ENCODE measurements around the gene RBM15.
A peak's percentile ranks its signal among the peaks of the same experiment; 100 is the strongest.

Gene RBM15

GRCh38 chr1:110360431-110360830, 21.3 kb downstream of the RBM15 start:
- DNase-seq = no peak

DNA sequence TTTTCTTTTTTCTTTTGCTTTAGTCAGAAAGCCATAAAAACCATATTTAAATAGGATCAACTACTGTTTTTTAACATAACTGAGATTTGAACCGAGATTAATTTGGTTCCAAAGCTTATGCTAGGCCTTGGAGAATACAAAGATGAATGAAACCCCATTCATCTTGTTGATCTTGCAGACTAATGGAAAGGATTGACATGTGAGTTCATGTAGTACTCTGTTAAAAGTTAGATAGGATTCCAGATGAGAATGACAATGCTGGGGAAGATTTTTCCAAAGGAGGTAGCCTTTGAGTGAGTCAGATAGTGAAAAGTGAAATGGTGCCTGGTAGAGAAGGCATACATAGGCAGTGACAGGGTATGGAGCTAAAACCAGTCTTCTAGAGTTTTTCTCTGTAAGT, 22.7 kb downstream of the RBM15 start:
- no peak for DNase-seq

- no peak for DNase-seq
These were observed 25.0 kb downstream of the RBM15 start for GRCh38 chr1:110364221-110364620.

DNA sequence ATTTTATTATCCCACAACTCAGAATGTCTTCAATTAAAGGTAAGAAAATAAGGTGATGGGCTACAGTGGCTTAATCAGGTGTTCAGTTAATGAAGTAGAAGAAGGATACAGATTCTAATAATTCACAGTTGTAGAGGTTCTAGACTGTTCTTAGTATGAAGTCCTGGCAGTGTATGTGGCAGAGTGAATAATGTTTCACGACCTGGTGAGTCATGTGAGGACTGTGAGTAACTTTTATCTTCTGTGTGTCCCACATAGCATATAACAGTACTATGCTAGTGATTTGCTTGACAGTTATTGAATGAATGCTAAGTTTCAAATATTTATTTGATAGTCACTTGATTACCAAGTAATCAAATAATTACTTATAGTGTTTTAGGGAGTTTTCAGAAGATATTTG, 31.6 kb downstream of the RBM15 start:
- peak; percentile 23 for DNase-seq

- no peak for DNase-seq
These were observed 36.3 kb downstream of the RBM15 start for GRCh38 chr1:110375490-110375889.

GRCh38 chr1:110380672-110381283, 41.6 kb downstream of the RBM15 start:
- no peak for DNase-seq

GRCh38 chr1:110383251-110383990, 44.2 kb downstream of the RBM15 start:
- no peak for DNase-seq

GRCh38 chr1:110384581-110385321, 45.6 kb downstream of the RBM15 start:
- no peak for DNase-seq

DNA sequence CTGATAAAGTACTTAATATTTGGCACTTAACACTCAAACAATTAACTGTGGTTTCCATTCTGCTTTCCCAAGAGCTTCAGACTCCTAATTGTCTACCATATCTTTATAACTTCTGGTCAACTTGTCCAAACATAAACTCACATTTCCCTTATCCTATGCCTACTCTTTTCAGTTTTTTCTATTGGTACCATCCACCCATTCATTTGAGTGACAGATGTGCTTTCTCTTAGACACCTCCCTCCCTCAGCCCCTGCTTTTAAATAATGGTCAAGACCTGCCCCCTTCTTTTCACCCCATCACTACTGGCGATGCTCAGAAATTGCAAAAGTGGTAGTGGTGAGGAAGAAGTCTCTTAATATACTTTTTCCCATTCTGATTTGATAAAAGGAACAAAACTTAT, 46.2 kb downstream of the RBM15 start:
- DNase-seq = no peak

DNA sequence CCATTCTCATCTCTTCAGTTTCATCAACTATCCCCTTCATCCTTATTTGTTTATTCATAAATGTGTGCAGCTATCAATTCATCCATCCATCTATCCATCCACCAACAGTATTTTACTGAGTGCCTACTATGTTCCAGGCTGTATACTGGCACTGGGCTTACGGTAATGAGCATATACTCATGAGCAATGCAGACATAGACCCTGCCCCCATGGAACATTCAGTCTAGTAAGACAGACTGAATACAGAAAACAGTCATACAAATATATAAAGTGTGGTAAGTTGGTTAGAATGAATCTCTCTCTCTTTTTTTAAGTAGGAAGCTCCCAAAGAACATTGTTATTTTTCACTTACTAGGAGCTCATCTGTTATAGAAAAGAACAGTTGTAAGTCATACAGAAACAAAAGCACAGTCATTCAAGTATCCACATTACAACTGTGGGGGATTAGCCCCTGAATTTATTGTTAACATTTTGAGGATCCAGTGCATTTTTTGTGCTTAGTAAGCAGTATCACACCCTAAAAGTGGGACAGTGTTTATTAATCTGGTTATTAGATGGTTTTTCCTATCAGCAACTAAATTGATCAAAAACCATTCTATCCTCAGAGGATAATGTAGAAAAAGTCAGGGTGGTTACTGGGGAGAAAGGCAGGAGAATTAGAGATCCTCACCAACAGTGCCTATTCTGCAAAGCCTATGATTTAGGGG, 48.0 kb downstream of the RBM15 start:
- DNase-seq = no peak

- no peak for DNase-seq
These were observed 50.9 kb downstream of the RBM15 start for GRCh38 chr1:110390096-110390495.

- DNase-seq = no peak
These were observed 51.6 kb downstream of the RBM15 start, which contains the start of gene SLC16A4 for GRCh38 chr1:110390692-110391245. SLC16A4 (minus strand) TSS chr1:110391026; CDS start chr1:110389323, 1,703 bp downstream.

- DNase-seq = no peak
These were observed 54.1 kb downstream of the RBM15 start for GRCh38 chr1:110393286-110393685.

- no peak for DNase-seq
These were observed 54.7 kb downstream of the RBM15 start for GRCh38 chr1:110393691-110394492.

DNA sequence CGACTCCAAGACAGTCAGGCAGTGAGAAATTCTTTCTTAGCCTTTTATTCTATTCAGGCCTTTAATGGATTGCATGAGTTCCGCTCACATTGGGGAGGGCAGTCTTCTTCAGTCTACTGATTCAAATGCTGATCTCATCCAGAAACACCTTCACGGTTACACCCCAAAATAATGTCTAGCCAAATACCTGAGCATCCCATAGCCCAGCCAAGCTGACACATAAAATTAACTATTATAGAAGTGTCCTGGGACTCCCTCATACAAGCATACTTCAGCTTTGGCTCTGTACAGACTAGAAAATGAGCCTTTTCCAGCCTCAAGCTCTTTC, 55.3 kb downstream of the RBM15 start:
- DNase-seq = no peak
